ENCODE measurements around the gene SIL1.
"Not testable (repeated sequence)": the region's sequence is repeated elsewhere in the genome, so short reads cannot be mapped to it uniquely, and the experiment has no call there.

SIL1 gene

DNA sequence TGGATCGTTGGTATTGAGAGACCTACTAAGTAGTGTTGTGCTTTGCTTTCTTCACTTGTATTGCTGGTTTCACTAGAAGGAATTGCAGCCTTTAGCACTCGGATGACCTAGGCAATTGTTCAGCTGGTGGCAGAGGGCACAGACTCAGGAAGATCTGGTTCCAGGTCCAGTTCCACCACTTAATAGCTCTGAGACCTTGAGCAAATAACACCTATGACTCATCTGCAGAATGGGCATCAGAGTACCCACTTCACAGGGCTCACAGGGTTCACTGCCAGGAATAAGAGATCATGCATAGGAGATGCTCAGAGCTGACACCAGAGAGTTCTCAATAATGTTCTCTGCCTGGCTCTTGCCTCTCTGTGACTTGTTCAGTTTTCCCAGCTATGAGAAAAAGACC lies 133.6 kb downstream of the SIL1 start:
- H3K4me3 ChIP-seq (ENCODE audit: low read depth in 1 of 5, low read length in 5 of 5), result no peak overlapping the region
- no peak overlapping the region for H3K9ac ChIP-seq (ENCODE audit: low read length in 5 of 5)
- peaks cover 0 to 21% (median 12%) of the 10 kb centered on the region in 5 donors for H3K4me1 ChIP-seq (ENCODE audit: control insufficient read depth in 5 of 5, insufficient read depth in 5 of 5, low read length in 5 of 5)
- H3K9me3 ChIP-seq (ENCODE audit: control insufficient read depth in 5 of 5, low read length in 5 of 5), result no peaks in the 10 kb centered on the region
- H3K27ac ChIP-seq (ENCODE audit: low read depth, low read length), result no peak overlapping the region
- H3K36me3 ChIP-seq (ENCODE audit: control insufficient read depth in 5 of 5, insufficient read depth in 5 of 5, low read length in 5 of 5), result peaks cover 0 to 4% (median 0%) of the 10 kb centered on the region in 5 donors
- H3K27me3 ChIP-seq (ENCODE audit: control insufficient read depth in 5 of 5, insufficient read depth in 4 of 5, low read length in 5 of 5), result no peaks in the 10 kb centered on the region

DNA sequence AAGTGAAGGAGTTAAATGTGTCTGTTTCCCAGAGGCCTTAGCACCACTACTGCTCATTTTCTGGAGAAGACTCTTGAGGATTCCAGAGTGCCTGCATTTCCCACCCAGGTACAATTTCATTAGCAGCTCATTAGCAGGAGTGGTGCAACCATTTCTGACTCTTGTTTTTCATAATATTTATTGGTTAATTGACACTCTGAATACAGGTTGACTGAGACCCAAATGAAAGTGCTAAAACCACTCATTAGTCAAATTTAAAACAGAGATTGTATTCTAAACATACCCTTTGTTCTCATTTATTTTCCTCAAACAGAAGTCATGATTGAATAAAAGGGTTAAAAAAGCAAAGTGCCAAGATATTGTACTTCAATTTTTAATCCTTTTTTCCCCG lies 134.5 kb downstream of the SIL1 start:
- Histone ChIP-seq H3K4me3 (ENCODE audit: low read depth in 1 of 5, low read length in 5 of 5) (no peak overlapping the region), H3K9me3 (ENCODE audit: control insufficient read depth in 5 of 5, low read length in 5 of 5) (no peaks in the 10 kb centered on the region), H3K27ac (ENCODE audit: low read depth, low read length) (no peak overlapping the region), H3K4me1 (ENCODE audit: control insufficient read depth in 5 of 5, insufficient read depth in 5 of 5, low read length in 5 of 5) (peaks cover 0 to 21% (median 12%) of the 10 kb centered on the region in 5 donors), H3K36me3 (ENCODE audit: control insufficient read depth in 5 of 5, insufficient read depth in 5 of 5, low read length in 5 of 5) (peaks cover 0 to 4% (median 0%) of the 10 kb centered on the region in 5 donors), H3K9ac (ENCODE audit: low read length in 5 of 5) (no peak overlapping the region), H3K27me3 (ENCODE audit: control insufficient read depth in 5 of 5, insufficient read depth in 4 of 5, low read length in 5 of 5) (no peaks in the 10 kb centered on the region)

DNA sequence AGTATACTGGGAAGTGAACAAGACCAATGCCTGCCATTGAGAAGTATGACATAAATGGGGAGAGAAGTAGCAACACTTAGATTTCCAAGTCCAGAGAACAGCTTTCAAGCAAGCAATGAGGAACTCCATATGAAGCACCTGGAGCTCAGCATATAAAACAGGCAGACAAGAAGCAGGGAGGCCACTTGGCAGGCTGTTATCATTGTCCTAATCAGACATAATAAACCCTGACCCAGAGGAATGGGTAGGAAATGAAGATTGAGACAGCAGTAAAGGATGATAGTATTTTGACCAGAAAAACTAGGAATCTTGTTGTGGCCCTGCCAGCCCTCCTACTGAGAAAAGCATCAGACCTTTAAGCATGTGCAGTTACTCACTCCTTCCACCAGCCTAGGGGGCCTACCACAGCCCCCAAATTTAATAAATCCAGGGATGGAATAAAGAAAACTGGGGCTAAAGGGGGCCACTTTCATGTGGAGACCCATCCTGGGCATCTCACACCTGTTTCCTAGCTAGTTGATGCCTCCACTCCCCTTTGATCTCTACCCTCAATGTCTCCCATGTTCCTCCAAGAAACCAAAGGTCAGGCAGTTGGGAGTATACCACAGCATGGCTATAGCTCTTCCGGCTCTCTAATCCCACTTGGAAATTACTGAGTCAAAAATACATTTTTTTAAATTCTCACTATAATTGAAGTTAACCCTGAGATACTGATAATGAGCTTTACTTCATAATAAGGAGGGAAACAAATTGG lies 135.1 kb downstream of the SIL1 start:
- no peaks in the 10 kb centered on the region for H3K27me3 ChIP-seq (ENCODE audit: control insufficient read depth in 5 of 5, insufficient read depth in 4 of 5, low read length in 5 of 5)
- peaks cover 0 to 21% (median 12%) of the 10 kb centered on the region in 5 donors for H3K4me1 ChIP-seq (ENCODE audit: control insufficient read depth in 5 of 5, insufficient read depth in 5 of 5, low read length in 5 of 5)
- no peak overlapping the region for H3K4me3 ChIP-seq (ENCODE audit: low read depth in 1 of 5, low read length in 5 of 5)
- H3K9me3 ChIP-seq (ENCODE audit: control insufficient read depth in 5 of 5, low read length in 5 of 5), result no peaks in the 10 kb centered on the region
- H3K36me3 ChIP-seq (ENCODE audit: control insufficient read depth in 5 of 5, insufficient read depth in 5 of 5, low read length in 5 of 5), result peaks cover 0 to 4% (median 0%) of the 10 kb centered on the region in 5 donors
- H3K9ac ChIP-seq (ENCODE audit: low read length in 5 of 5), result no peak overlapping the region
- H3K27ac ChIP-seq (ENCODE audit: low read depth, low read length), result no peak overlapping the region

DNA sequence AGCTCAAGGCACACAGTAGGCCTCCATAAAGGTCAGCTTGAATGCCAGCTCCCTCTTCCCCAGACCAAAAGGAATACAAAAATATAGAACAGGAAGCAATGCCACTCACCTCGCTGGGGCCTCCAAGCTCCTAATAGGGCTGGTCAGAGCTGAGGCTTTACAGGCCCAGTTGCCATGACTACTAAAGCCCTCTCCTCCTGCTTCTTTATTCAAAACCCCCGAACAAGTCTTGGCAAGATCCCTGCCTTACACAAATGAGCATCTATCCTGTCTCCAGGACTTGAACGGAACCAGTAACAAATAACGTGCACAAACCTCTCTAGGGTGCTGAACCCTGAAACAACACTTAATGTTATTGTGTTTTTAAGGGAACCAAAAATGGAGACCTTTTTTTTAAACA lies 136.3 kb downstream of the SIL1 start:
- no peak overlapping the region for H3K9ac ChIP-seq (ENCODE audit: low read length in 5 of 5)
- H3K27ac ChIP-seq (ENCODE audit: low read depth, low read length), result peak overlapping the region; percentile 4
- H3K27me3 ChIP-seq (ENCODE audit: control insufficient read depth in 5 of 5, insufficient read depth in 4 of 5, low read length in 5 of 5), result no peaks in the 10 kb centered on the region
- peaks cover 0 to 4% (median 0%) of the 10 kb centered on the region in 5 donors for H3K36me3 ChIP-seq (ENCODE audit: control insufficient read depth in 5 of 5, insufficient read depth in 5 of 5, low read length in 5 of 5)
- peaks cover 0 to 21% (median 12%) of the 10 kb centered on the region in 5 donors for H3K4me1 ChIP-seq (ENCODE audit: control insufficient read depth in 5 of 5, insufficient read depth in 5 of 5, low read length in 5 of 5)
- no peaks in the 10 kb centered on the region for H3K9me3 ChIP-seq (ENCODE audit: control insufficient read depth in 5 of 5, low read length in 5 of 5)
- no peak overlapping the region for H3K4me3 ChIP-seq (ENCODE audit: low read depth in 1 of 5, low read length in 5 of 5)

DNA sequence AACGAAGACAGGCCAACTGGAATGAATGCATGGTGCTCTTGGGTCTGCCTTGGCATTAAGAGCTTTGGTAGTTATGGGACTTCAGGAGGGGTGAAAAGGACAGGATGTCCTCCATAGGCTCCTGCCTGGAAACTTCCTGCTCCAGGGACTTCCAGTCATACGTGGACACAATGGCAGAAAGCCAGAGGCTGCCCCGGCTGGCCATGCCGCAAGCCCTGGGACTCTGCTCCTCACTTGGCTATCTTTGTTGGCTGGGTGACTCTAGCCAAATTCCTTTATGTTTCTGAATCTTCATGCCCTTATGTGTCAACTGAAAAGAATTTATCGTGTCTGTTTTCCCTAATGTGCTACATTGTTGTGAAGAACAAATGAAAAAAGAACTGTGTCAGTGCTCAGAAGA lies 136.9 kb downstream of the SIL1 start:
- Histone ChIP-seq H3K9ac (ENCODE audit: low read length in 5 of 5) (no peak overlapping the region), H3K4me3 (ENCODE audit: low read depth in 1 of 5, low read length in 5 of 5) (no peak overlapping the region), H3K27ac (ENCODE audit: low read depth, low read length) (peak overlapping the region; percentile 4), H3K27me3 (ENCODE audit: control insufficient read depth in 5 of 5, insufficient read depth in 4 of 5, low read length in 5 of 5) (no peaks in the 10 kb centered on the region), H3K9me3 (ENCODE audit: control insufficient read depth in 5 of 5, low read length in 5 of 5) (no peaks in the 10 kb centered on the region), H3K4me1 (ENCODE audit: control insufficient read depth in 5 of 5, insufficient read depth in 5 of 5, low read length in 5 of 5) (peaks cover 0 to 21% (median 12%) of the 10 kb centered on the region in 5 donors), H3K36me3 (ENCODE audit: control insufficient read depth in 5 of 5, insufficient read depth in 5 of 5, low read length in 5 of 5) (peaks cover 0 to 4% (median 0%) of the 10 kb centered on the region in 5 donors)

DNA sequence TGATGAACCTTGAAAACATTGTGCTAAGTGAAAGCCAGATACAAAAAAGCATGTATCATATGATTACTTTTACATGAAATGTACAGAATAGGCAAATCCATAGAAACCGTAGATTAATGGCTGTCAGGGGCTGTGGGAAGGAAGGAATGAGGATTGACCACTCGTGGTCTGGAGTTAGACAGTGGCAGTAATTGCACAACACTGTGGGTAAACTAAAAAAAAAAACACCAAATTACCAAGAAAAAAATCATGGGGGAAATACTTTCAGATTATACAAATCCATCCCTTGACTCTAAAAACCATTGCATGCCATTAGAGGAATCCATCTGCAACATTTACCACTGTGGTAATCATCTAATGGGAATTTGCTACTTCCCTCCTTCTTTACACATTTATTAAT lies 140.0 kb downstream of the SIL1 start:
- no peaks in the 10 kb centered on the region for H3K27me3 ChIP-seq (ENCODE audit: control insufficient read depth in 5 of 5, insufficient read depth in 4 of 5, low read length in 5 of 5)
- H3K4me1 ChIP-seq (ENCODE audit: control insufficient read depth in 5 of 5, insufficient read depth in 5 of 5, low read length in 5 of 5), result peaks cover 0 to 21% (median 12%) of the 10 kb centered on the region in 5 donors
- H3K27ac ChIP-seq (ENCODE audit: low read depth, low read length), result no peak overlapping the region
- H3K4me3 ChIP-seq (ENCODE audit: low read depth in 1 of 5, low read length in 5 of 5), result no peak overlapping the region
- H3K36me3 ChIP-seq (ENCODE audit: control insufficient read depth in 5 of 5, insufficient read depth in 5 of 5, low read length in 5 of 5), result no peaks in the 10 kb centered on the region
- H3K9me3 ChIP-seq (ENCODE audit: control insufficient read depth in 5 of 5, low read length in 5 of 5), result no peaks in the 10 kb centered on the region
- no peak overlapping the region for H3K9ac ChIP-seq (ENCODE audit: low read length in 5 of 5)

DNA sequence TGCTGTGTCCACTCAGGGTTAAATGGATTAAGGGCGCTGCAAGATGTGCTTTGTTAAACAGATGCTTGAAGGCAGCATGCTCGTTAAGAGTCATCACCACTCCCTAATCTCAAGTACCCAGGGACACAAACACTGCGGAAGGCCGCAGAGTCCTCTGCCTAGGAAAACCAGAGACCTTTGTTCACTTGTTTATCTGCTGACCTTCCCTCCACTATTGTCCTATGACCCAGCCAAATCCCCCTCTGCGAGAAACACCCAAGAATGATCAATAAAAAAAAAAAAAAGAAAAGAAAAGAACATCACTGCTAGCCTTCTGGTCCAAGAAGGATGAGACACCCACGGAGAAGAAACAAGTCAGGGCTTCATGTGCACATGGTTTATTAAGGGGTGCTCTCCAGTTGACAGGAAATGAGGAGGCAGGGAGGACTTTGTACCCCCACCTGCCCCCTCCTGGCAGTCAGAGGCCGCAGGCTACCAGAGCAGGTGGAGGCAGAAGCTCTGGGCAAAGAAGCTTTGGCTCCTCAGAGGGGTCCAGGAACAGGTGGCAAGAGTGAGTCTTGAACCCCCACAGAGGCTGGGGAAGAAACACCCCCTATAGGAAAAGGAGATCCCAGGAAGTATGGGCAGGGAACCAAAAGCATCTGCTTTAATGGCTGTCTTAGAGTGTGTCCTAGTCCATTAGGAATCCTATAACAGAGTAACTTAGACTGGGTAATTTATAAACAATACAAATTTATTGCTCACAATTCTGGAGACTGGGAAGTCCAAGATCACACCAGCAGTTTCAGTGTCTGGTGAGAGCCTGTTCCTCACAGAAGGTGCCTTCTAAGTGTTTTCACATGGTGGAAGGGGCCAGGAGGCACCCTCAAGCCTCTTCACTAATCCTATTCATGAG lies 140.9 kb downstream of the SIL1 start:
- not testable (repeated sequence) for H3K9me3 ChIP-seq (ENCODE audit: control insufficient read depth in 5 of 5, low read length in 5 of 5); H3K9ac ChIP-seq (ENCODE audit: low read length in 5 of 5); H3K4me3 ChIP-seq (ENCODE audit: low read depth in 1 of 5, low read length in 5 of 5); H3K27me3 ChIP-seq (ENCODE audit: control insufficient read depth in 5 of 5, insufficient read depth in 4 of 5, low read length in 5 of 5); H3K36me3 ChIP-seq (ENCODE audit: control insufficient read depth in 5 of 5, insufficient read depth in 5 of 5, low read length in 5 of 5); H3K27ac ChIP-seq (ENCODE audit: low read depth, low read length)
- H3K4me1 ChIP-seq (ENCODE audit: control insufficient read depth in 5 of 5, insufficient read depth in 5 of 5, low read length in 5 of 5), result peaks cover 0 to 15% (median 12%) of the 10 kb centered on the region in 5 donors

DNA sequence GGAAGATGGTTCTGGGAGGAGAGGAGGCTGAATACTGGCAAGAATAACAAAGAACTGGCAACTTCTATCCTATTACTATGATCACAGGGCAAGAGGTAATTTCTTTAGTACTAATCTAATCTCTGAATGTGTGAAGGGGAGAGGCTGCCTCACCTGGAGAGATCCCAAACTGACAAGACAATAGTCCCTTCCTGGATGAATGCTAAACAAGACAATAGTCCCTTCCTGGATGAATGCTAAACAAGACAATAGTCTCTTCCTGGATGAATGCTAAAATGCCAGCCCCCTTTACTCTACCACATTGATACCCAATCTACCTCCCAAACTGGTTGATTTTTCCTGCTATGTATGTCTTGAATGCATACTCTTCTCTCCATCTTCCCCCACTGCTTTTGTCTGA lies 145.2 kb downstream of the SIL1 start:
- Histone ChIP-seq H3K36me3 (ENCODE audit: control insufficient read depth in 5 of 5, insufficient read depth in 5 of 5, low read length in 5 of 5) (peaks cover 0 to 3% (median 2%) of the 10 kb centered on the region in 5 donors), H3K4me1 (ENCODE audit: control insufficient read depth in 5 of 5, insufficient read depth in 5 of 5, low read length in 5 of 5) (no peaks in the 10 kb centered on the region), H3K9me3 (ENCODE audit: control insufficient read depth in 5 of 5, low read length in 5 of 5) (no peaks in the 10 kb centered on the region), H3K4me3 (ENCODE audit: low read depth in 1 of 5, low read length in 5 of 5) (no peak overlapping the region), H3K27ac (ENCODE audit: low read depth, low read length) (no peak overlapping the region), H3K27me3 (ENCODE audit: control insufficient read depth in 5 of 5, insufficient read depth in 4 of 5, low read length in 5 of 5) (no peaks in the 10 kb centered on the region), H3K9ac (ENCODE audit: low read length in 5 of 5) (no peak overlapping the region)

DNA sequence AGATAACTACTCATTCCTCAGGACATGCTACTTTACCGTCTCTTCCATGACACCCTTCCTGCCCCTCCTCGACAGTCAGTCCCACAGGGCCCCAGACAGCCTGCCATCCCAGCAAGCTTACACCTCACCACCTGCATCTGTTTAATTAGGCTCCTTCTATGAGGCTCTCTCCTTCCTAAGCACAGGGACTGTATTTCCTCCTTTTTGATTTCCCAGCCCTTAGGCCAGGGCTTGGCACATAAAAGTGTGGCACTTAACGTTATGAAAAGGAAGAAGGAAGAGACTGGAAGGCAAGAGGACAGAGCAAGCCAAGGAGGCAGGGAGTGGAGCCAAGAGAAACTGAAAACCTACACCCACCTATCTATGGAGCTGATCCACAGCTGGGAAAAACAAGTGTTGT lies 146.8 kb downstream of the SIL1 start:
- H3K36me3 ChIP-seq (ENCODE audit: control insufficient read depth in 5 of 5, insufficient read depth in 5 of 5, low read length in 5 of 5), result peaks cover 0 to 3% (median 2%) of the 10 kb centered on the region in 5 donors
- H3K27ac ChIP-seq (ENCODE audit: low read depth, low read length), result no peak overlapping the region
- no peak overlapping the region for H3K9ac ChIP-seq (ENCODE audit: low read length in 5 of 5)
- H3K4me3 ChIP-seq (ENCODE audit: low read depth in 1 of 5, low read length in 5 of 5), result no peak overlapping the region
- no peaks in the 10 kb centered on the region for H3K27me3 ChIP-seq (ENCODE audit: control insufficient read depth in 5 of 5, insufficient read depth in 4 of 5, low read length in 5 of 5)
- no peaks in the 10 kb centered on the region for H3K4me1 ChIP-seq (ENCODE audit: control insufficient read depth in 5 of 5, insufficient read depth in 5 of 5, low read length in 5 of 5)
- H3K9me3 ChIP-seq (ENCODE audit: control insufficient read depth in 5 of 5, low read length in 5 of 5), result no peaks in the 10 kb centered on the region

DNA sequence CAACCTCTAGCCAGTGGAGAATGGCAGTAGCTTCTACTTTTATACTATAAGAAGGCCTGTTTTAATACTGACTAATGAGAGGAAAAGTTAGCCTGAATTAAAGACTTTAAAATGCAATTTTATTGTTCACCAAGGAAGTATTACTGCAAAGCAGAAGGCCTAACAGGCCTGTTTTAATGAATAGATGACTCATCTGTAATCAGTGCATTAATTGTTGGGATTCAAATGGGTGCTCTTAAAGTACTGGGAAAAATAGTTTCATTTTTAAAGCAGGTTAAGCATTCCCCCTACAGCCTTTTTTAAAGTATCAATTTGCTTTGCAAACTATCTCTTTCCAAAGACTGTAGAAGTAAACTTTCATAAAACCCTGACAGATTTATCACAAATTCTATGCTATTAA lies 147.7 kb downstream of the SIL1 start:
- Histone ChIP-seq H3K36me3 (ENCODE audit: control insufficient read depth in 5 of 5, insufficient read depth in 5 of 5, low read length in 5 of 5) (peaks cover 0 to 3% (median 2%) of the 10 kb centered on the region in 5 donors), H3K4me1 (ENCODE audit: control insufficient read depth in 5 of 5, insufficient read depth in 5 of 5, low read length in 5 of 5) (no peaks in the 10 kb centered on the region), H3K27ac (ENCODE audit: low read depth, low read length) (no peak overlapping the region), H3K27me3 (ENCODE audit: control insufficient read depth in 5 of 5, insufficient read depth in 4 of 5, low read length in 5 of 5) (no peaks in the 10 kb centered on the region), H3K4me3 (ENCODE audit: low read depth in 1 of 5, low read length in 5 of 5) (no peak overlapping the region), H3K9ac (ENCODE audit: low read length in 5 of 5) (no peak overlapping the region), H3K9me3 (ENCODE audit: control insufficient read depth in 5 of 5, low read length in 5 of 5) (no peaks in the 10 kb centered on the region)

All from subcutaneous abdominal adipose tissue (tissue), 5 donors.